SK-N-SH (cell line): ENCODE measurements around the gene PIK3C2B. TPM values are rescaled to one million over a fixed set of nuclear protein-coding genes. Genes with fewer than 3 reads are reported as not detected.

Experiments used
- CTCF ChIA-PET: fragments of 300-600, 350-600 bp; formaldehyde crosslinking; extraction: SDS; loops from one replicate; lab custom pipeline; 2021; lab: Yijun Ruan, JAX
- POLR2A ChIA-PET: fragments of 350-600 bp; sonication (Branson Sonifier 250); formaldehyde crosslinking; extraction: SDS; loops from one replicate; lab custom pipeline; 2020; ENCODE audit warnings: antibody characterized with exemption, inconsistent platforms; lab: Yijun Ruan, JAX
- DNase-seq: peaks from one replicate; pipeline ENCODE4 v3.0.0; 2012
- H2AFZ ChIP-seq: fragments of 200-600 bp; sonication (generic); 2 replicates; pipeline ENCODE4 v1.8.1; 2016; ENCODE audit warnings: antibody characterized with exemption, mild to moderate bottlenecking, low read depth
- H3F3A ChIP-seq: fragments of 200-600 bp; sonication (generic); replicated peaks from 2 replicates; pipeline ENCODE3; 2016; ENCODE audit warnings: antibody characterized with exemption, mild to moderate bottlenecking; ENCODE audit not compliant: insufficient read depth
- H3K27ac ChIP-seq, 2 experiments: fragments of 200-500 bp in 1 of 2; fragments of 200-600 bp in 1 of 2; sonication (Bioruptor generic) in 1 of 2; sonication (generic), shearing (Covaris generic) in 1 of 2; 2 replicates each; pipeline versions ENCODE4 v1.5.1 to v1.6.1; 2014 to 2016; ENCODE audit warnings: low read depth in 2 of 2, inconsistent platforms in 1 of 2, low read length in 1 of 2, mild to moderate bottlenecking in 1 of 2, mixed read lengths in 1 of 2
- H3K27me3 ChIP-seq: fragments of 200-600 bp; sonication (generic), shearing (Covaris generic); 2 replicates; pipeline ENCODE4 v1.6.1; 2016; ENCODE audit warnings: mixed run types; ENCODE audit not compliant: insufficient read depth
- H3K36me3 ChIP-seq, 2 experiments: fragments of 200-500 bp in 1 of 2; fragments of 200-600 bp in 1 of 2; sonication (Bioruptor generic) in 1 of 2; sonication (generic) in 1 of 2; replicated peaks in 1 of 2; 2 replicates each; pipeline versions ENCODE3 to v1.5.1; 2014 to 2016; ENCODE audit warnings: low read length in 1 of 2, mild to moderate bottlenecking in 1 of 2; ENCODE audit not compliant: insufficient read depth in 2 of 2, control insufficient read depth in 1 of 2
- H3K4me1 ChIP-seq, 2 experiments: fragments of 200-500 bp in 1 of 2; fragments of 200-600 bp in 1 of 2; sonication (Bioruptor generic) in 1 of 2; sonication (generic), shearing (Covaris generic) in 1 of 2; 2 replicates each; pipeline versions ENCODE4 v1.5.1 to v1.6.1; 2014 to 2016; ENCODE audit warnings: low read depth in 1 of 2, low read length in 1 of 2, mixed run types in 1 of 2; ENCODE audit not compliant: insufficient read depth in 2 of 2, control insufficient read depth in 1 of 2
- H3K4me2 ChIP-seq: fragments of 200-600 bp; sonication (generic), shearing (Covaris generic); 2 replicates; pipeline ENCODE4 v1.6.1; 2017; ENCODE audit warnings: mixed run types
- H3K4me3 ChIP-seq, 2 experiments: fragments of 200-500 bp in 1 of 2; fragments of 200-600 bp in 1 of 2; sonication (Bioruptor generic) in 1 of 2; sonication (generic), shearing (Covaris generic) in 1 of 2; 2 replicates each; pipeline versions ENCODE4 v1.5.1 to v1.8.1; 2014 to 2016; ENCODE audit warnings: low read depth in 2 of 2, inconsistent platforms in 1 of 2, low read length in 1 of 2, mild to moderate bottlenecking in 1 of 2, mixed read lengths in 1 of 2, moderate library complexity in 1 of 2
- H3K79me2 ChIP-seq: fragments of 200-600 bp; sonication (generic); 2 replicates; pipeline ENCODE4 v1.8.1; 2017; ENCODE audit warnings: mild to moderate bottlenecking; ENCODE audit not compliant: insufficient read depth
- H3K9ac ChIP-seq: fragments of 200-600 bp; sonication (generic); 2 replicates; pipeline ENCODE4 v1.6.1; 2017; ENCODE audit warnings: mixed run types
- H3K9me2 ChIP-seq: fragments of 200-600 bp; sonication (generic); 2 replicates; pipeline ENCODE4 v1.6.1; 2017; ENCODE audit warnings: mixed run types
- H3K9me3 ChIP-seq: fragments of 200-600 bp; sonication (generic); 2 replicates; pipeline ENCODE4 v1.6.1; 2017; ENCODE audit warnings: mixed run types, mild to moderate bottlenecking, moderate library complexity
- H4K20me1 ChIP-seq: fragments of 200-600 bp; sonication (generic); 2 replicates; pipeline ENCODE4 v1.6.1; 2017; ENCODE audit warnings: mild to moderate bottlenecking, mixed run types; ENCODE audit not compliant: insufficient read depth
- ELF1 ChIP-seq: IDR thresholded peaks from 2 replicates; pipeline ENCODE4 v1.4.0; 2012
- EZH2phosphoT487 ChIP-seq: fragments of 200-600 bp; sonication (generic); IDR thresholded peaks from 2 replicates; pipeline ENCODE4 v1.6.1; 2017; ENCODE audit warnings: low read depth, mixed run types, mild to moderate bottlenecking, antibody characterized with exemption, moderate library complexity, borderline replicate concordance
- FOSL2 ChIP-seq: IDR thresholded peaks from 2 replicates; pipeline ENCODE4 v1.4.0; 2012; ENCODE audit warnings: low read depth, mild to moderate bottlenecking, moderate library complexity, borderline replicate concordance
- FOXJ3 ChIP-seq: sonication (generic); formaldehyde crosslinking; IDR thresholded peaks from 2 replicates; pipeline ENCODE4 v1.5.1; 2020; ENCODE audit warnings: mild to moderate bottlenecking, missing genetic modification reagents
- GATA2 ChIP-seq: sonication (generic); formaldehyde crosslinking; IDR thresholded peaks from 2 replicates; pipeline ENCODE4 v1.5.0; 2020; ENCODE audit warnings: mild to moderate bottlenecking, missing genetic modification reagents
- MEF2A ChIP-seq: IDR thresholded peaks from 2 replicates; pipeline ENCODE4 v1.4.0; 2012; ENCODE audit warnings: low read depth, borderline replicate concordance
- NRF1 ChIP-seq: IDR thresholded peaks from 2 replicates; pipeline ENCODE4 v1.6.1; 2012; ENCODE audit warnings: low read depth, mild to moderate bottlenecking, low read length
- PBX3 ChIP-seq: IDR thresholded peaks from 2 replicates; pipeline ENCODE4; 2012
- RCOR1 ChIP-seq: fragments of 150-350 bp; IDR thresholded peaks from 2 replicates; pipeline ENCODE4 v1.6.1; 2017; ENCODE audit warnings: antibody characterized with exemption, low read length
- REST ChIP-seq: IDR thresholded peaks from 2 replicates; pipeline ENCODE4 v1.6.1; 2012; ENCODE audit warnings: mild to moderate bottlenecking, low read depth, low read length, moderate library complexity
- RXRA ChIP-seq: IDR thresholded peaks from 2 replicates; pipeline ENCODE4 v1.4.0; 2012; ENCODE audit warnings: low read depth, mild to moderate bottlenecking, borderline replicate concordance
- SIN3A ChIP-seq: IDR thresholded peaks from 2 replicates; pipeline ENCODE4 v1.6.1; 2012; ENCODE audit warnings: low read depth, mild to moderate bottlenecking, low read length, moderate library complexity, borderline replicate concordance
- SMC3 ChIP-seq: IDR thresholded peaks from 2 replicates; pipeline ENCODE4 v1.6.1; 2012; ENCODE audit warnings: low read depth, low read length, improper control_type of control experiment
- TAF1 ChIP-seq: IDR thresholded peaks from 2 replicates; pipeline ENCODE4 v1.6.1; 2012; ENCODE audit warnings: low read depth, mild to moderate bottlenecking, low read length, moderate library complexity, borderline replicate concordance
- WGBS: methylation state at CpG from one replicate; pipeline ENCODE4 v1.1.6; 2017; ENCODE audit warnings: low lambda C conversion rate; 5-methylcytosine and 5-hydroxymethylcytosine counted together
- polyA plus RNA-seq, 3 experiments: library from polyadenylated mRNA; depleted of rRNA; stranded (reverse); fragments of >200 nt; gene quantifications; 2 replicates each; pipeline ENCODE4 v1.2.3, GENCODE V29; 2012

PIK3C2B gene
- polyA plus RNA-seq, 1 of the 3 experiments (the other 2 are of a cell fraction), result 6.5 TPM

GRCh38 chr1:204478172-204478899 is 16.3 kb downstream of the PIK3C2B start:
- Histone ChIP-seq H3K9me3 (no peaks in the 10 kb centered on the region), H3F3A (no peaks in the 10 kb centered on the region), H3K4me1 (peaks cover 0 to 19% of the 10 kb centered on the region in 2 experiments; a peak in 3 of 4 replicates), H3K79me2 (no peaks in the 10 kb centered on the region), H3K36me3 (no peaks in the 10 kb centered on the region), H3K9me2 (no peaks in the 10 kb centered on the region), H3K4me3 (no peak overlapping the region), H3K4me2 (no peak overlapping the region), H3K27ac (no peak overlapping the region), H3K9ac (no peak overlapping the region), H2AFZ (no peak overlapping the region), H4K20me1 (0 out of 2 replicates have a peak, but pooled peaks cover 2% of the 10 kb centered on the region), H3K27me3 (no peaks in the 10 kb centered on the region)
- TF ChIP-seq ELF1, result no peak
- TF ChIP-seq RXRA, result no peak
- no peak for TF ChIP-seq REST
- no peak for TF ChIP-seq FOXJ3 (CRISPR knock-in tag)
- TF ChIP-seq RCOR1, result no peak
- TF ChIP-seq GATA2, result no peak
- no peak for TF ChIP-seq MEF2A
- no peak for TF ChIP-seq NRF1
- TF ChIP-seq FOSL2, result no peak
- TF ChIP-seq TAF1, result no peak
- no peak for TF ChIP-seq SMC3
- TF ChIP-seq PBX3, result no peak
- TF ChIP-seq SIN3A, result no peak
- no peak for TF ChIP-seq EZH2phosphoT487
- whole genome bisulfite sequencing, result 90% methylated on average over 7 of the region's 7 CpGs
- ChIA-PET CTCF (interaction anchor here (0.6 to 2.5 kb wide), 11 partner anchors 10 to 114 kb away, joined by 3 to 18 read pairs (median 5); partner anchors contain the start of gene PIK3C2B), POLR2A (no interaction called here)
- no peak for DNase-seq
